ENCODE measurements around the gene MINDY3. TPM values are rescaled to one million over a fixed set of nuclear protein-coding genes. Genes with fewer than 3 reads are reported as not detected.

Gene MINDY3
- total RNA-seq, 2 donors from 2014 or later: 29.6 to 32.2 TPM

DNA sequence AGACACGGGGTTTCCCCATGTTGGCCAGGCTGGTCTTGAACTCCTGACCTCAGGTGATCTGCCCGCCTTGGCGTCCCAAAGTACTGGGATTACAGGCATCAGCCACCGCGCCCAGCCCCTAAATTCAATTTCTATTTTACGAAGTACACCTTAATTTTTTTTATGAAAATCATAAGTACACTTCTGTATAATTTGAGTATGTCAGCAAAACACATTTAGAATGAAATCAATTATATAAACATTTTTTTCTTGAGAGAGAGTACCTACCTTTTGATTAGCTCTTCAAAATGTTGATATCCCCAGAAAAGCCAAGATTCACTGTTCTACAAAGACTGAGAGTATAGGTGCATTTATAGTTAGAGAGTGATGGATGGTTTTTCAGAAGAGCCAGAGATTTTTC, 120.0 kb downstream of the MINDY3 start:
- H3K9me3 ChIP-seq: no peaks in the 10 kb centered on the region
- no peaks in the 10 kb centered on the region for H3K36me3 ChIP-seq
- peaks cover 14 to 32% of the 10 kb centered on the region in 2 donors for H3K4me1 ChIP-seq (ENCODE audit: control insufficient read depth in 1 of 2, low read depth in 2 of 2)
- no peak overlapping the region for H3K4me3 ChIP-seq
- TF ChIP-seq, protein P1, sequence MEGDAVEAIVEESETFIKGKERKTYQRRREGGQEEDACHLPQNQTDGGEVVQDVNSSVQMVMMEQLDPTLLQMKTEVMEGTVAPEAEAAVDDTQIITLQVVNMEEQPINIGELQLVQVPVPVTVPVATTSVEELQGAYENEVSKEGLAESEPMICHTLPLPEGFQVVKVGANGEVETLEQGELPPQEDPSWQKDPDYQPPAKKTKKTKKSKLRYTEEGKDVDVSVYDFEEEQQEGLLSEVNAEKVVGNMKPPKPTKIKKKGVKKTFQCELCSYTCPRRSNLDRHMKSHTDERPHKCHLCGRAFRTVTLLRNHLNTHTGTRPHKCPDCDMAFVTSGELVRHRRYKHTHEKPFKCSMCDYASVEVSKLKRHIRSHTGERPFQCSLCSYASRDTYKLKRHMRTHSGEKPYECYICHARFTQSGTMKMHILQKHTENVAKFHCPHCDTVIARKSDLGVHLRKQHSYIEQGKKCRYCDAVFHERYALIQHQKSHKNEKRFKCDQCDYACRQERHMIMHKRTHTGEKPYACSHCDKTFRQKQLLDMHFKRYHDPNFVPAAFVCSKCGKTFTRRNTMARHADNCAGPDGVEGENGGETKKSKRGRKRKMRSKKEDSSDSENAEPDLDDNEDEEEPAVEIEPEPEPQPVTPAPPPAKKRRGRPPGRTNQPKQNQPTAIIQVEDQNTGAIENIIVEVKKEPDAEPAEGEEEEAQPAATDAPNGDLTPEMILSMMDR (IDR thresholded peaks at IDR 0.05): no peak
- DNase-seq (ENCODE audit: low spot score) (no peak), ATAC-seq (ENCODE audit: insufficient number of reproducible peaks, low FRiP score, low read depth) (no peak)
- H3K27ac ChIP-seq: no peak overlapping the region
- no peaks in the 10 kb centered on the region for H3K27me3 ChIP-seq (replicated peaks; ENCODE audit: insufficient read depth)

DNA sequence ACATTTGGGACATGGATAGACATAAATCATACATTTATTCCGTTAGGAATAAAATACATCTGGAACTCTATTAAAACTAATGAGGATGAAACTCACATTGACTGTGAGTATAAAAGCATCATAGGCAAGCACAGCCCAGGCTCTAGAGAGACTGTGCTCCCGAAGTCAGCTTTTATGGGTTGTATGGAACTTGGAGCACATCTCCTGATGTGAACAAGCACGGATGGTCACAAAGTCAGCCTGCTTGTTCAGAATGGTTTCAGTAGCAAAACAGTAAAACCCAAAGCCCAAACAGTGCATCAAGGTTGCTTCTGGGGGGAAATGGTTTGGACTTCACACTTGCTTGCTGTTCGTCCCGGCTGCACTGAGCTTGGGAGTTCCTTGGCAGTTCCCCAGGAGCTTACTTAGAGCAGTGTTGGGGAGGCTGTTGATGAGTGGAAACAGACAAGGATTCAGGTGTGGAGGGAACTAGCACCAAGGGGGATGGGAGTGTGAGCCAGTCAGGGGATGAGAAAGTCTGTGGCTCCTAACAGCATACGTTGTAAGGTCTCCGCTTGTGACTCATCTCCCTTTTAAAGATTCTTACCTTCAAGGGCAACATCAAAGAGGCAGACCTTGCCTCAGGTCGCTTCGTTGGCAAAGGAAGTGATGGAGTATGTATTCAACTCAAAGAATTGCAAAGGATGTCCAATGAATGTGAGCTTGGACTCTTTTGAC, 120.9 kb downstream of the MINDY3 start:
- ATAC-seq (ENCODE audit: insufficient number of reproducible peaks, low FRiP score, low read depth) (no peak), DNase-seq (ENCODE audit: low spot score) (no peak)

DNA sequence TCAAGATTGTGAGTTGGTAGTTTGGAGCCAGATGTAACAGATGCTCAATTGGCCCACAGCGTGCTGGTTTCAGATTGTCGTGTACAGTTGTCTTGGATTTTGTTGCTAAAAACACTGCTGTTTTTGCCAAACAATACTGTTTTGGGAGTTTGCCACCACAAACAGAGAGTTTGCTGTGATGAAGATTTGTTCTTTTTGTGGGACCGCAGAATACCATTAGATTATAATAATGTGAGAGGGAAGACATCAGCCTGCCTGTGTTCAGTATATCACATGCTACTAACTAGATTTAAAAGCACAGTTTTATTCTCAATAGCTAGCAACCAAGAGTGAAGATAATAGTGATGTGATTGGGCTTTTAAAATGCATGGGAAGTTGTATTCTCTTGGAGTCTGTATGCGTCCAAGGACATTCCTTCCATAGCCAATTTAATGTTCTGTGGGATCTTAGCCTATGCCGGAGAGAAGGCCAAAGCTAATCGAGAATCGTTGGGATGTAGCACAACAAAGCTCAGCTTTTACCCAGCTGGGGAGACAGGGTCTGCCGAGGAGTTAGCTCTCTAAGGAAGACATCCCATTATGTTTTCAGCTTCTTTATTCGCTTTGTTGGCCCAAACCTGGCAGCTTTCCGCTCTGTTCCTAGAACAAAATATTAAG, 121.9 kb downstream of the MINDY3 start:
- H3K27me3 ChIP-seq (replicated peaks; ENCODE audit: insufficient read depth): no peaks in the 10 kb centered on the region
- H3K36me3 ChIP-seq: no peaks in the 10 kb centered on the region
- TF ChIP-seq, protein P1 (IDR thresholded peaks at IDR 0.05): no peak
- H3K4me3 ChIP-seq: peak overlapping the region; percentile 20
- ATAC-seq (ENCODE audit: insufficient number of reproducible peaks, low FRiP score, low read depth): no peak
- DNase-seq (ENCODE audit: low spot score): no peak
- no peaks in the 10 kb centered on the region for H3K9me3 ChIP-seq
- H3K27ac ChIP-seq: peak overlapping the region; percentile 55 to 67
- H3K4me1 ChIP-seq (ENCODE audit: control insufficient read depth in 1 of 2, low read depth in 2 of 2): peaks cover 17 to 36% of the 10 kb centered on the region in 2 donors

More for the DNA sequence above, 120.9 kb downstream of the MINDY3 start:
- no peaks in the 10 kb centered on the region for H3K27me3 ChIP-seq (replicated peaks; ENCODE audit: insufficient read depth)
- H3K27ac ChIP-seq: peak overlapping the region in 1 of 2 donors; percentile 20
- peaks cover 17 to 36% of the 10 kb centered on the region in 2 donors for H3K4me1 ChIP-seq (ENCODE audit: control insufficient read depth in 1 of 2, low read depth in 2 of 2)
- no peak overlapping the region for H3K4me3 ChIP-seq
- TF ChIP-seq, protein P1 (IDR thresholded peaks at IDR 0.05): no peak
- H3K9me3 ChIP-seq: no peaks in the 10 kb centered on the region
- H3K36me3 ChIP-seq: no peaks in the 10 kb centered on the region

DNA sequence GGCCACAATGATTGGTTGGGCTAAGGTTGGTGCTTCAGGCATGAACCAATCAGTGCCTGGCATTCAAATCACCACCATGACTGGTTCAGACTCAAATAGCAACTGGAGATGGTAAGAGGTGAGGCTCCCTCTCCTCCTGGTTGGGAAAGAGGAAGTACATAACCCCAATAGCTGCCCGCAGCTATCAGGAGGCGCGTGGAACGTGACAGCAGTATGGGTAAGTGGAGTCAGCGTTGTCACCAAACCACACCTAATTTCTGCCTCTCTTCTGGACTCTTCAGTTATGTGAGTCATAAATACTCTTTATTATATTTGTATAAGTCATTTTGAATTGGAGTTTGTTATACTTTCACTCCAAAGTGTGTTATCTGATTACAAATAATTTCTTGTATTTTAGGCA, 122.7 kb downstream of the MINDY3 start:
- H3K27me3 ChIP-seq (replicated peaks; ENCODE audit: insufficient read depth): no peaks in the 10 kb centered on the region
- H3K4me3 ChIP-seq: no peak overlapping the region
- no peak for ATAC-seq (ENCODE audit: insufficient number of reproducible peaks, low FRiP score, low read depth)

DNA sequence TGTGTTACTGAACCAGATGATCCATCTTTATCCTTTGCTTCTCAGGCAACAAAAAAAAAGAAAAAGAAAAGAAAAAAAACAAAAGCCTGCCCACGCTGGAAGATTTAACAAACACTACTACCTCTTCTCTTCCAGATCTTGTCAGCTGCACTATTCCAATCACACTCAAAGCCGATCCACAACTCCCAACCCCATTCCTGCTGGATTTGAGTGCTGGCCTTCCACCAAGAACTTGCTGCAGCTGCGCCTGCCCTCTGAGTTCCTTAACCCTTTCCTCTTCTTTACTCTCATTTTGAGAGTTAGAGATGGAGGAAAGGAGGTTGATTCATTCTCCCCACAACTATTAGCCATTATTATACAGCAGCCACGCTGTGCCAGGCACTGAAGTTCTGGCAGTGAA, 124.5 kb downstream of the MINDY3 start:
- no peak overlapping the region for H3K27ac ChIP-seq

More for the DNA sequence above, 122.7 kb downstream of the MINDY3 start:
- TF ChIP-seq, protein P1 (IDR thresholded peaks at IDR 0.05): no peak
- Histone ChIP-seq H3K9me3 (no peaks in the 10 kb centered on the region), H3K4me1 (ENCODE audit: control insufficient read depth in 1 of 2, low read depth in 2 of 2) (peaks cover 17 to 36% of the 10 kb centered on the region in 2 donors), H3K36me3 (no peaks in the 10 kb centered on the region), H3K27ac (peak overlapping the region in 1 of 2 donors; percentile 55)
- no peak for DNase-seq (ENCODE audit: low spot score)

More for the DNA sequence above, 124.5 kb downstream of the MINDY3 start:
- TF ChIP-seq, protein P1 (IDR thresholded peaks at IDR 0.05): no peak
- ATAC-seq (ENCODE audit: insufficient number of reproducible peaks, low FRiP score, low read depth): no peak
- Histone ChIP-seq H3K4me3 (peak overlapping the region; percentile 9), H3K36me3 (no peaks in the 10 kb centered on the region), H3K4me1 (ENCODE audit: control insufficient read depth in 1 of 2, low read depth in 2 of 2) (peaks cover 17 to 45% of the 10 kb centered on the region in 2 donors), H3K9me3 (no peaks in the 10 kb centered on the region), H3K27me3 (replicated peaks; ENCODE audit: insufficient read depth) (no peaks in the 10 kb centered on the region)
- DNase-seq (ENCODE audit: low spot score): no peak

All from thoracic aorta (tissue), 2 donors.